DOHH2 (cell line): ENCODE measurements around the gene KCNJ6.

Source experiments
- H3F3A ChIP-seq: fragments of 200-600 bp; sonication (generic), shearing (Covaris generic); 2 replicates; pipeline ENCODE4 v1.6.0; 2016; ENCODE audit warnings: antibody characterized with exemption, mild to moderate bottlenecking; ENCODE audit not compliant: control insufficient read depth, insufficient read depth
- H3K27ac ChIP-seq: fragments of 200-600 bp; sonication (generic); 2 replicates; pipeline ENCODE4 v1.5.1; 2014; ENCODE audit warnings: low read depth, mild to moderate bottlenecking, low read length, moderate library complexity
- H3K27me3 ChIP-seq: fragments of 200-600 bp; sonication (generic); 2 replicates; pipeline ENCODE4 v1.6.1; 2014; ENCODE audit warnings: mild to moderate bottlenecking, low read length, mixed read lengths; ENCODE audit not compliant: control insufficient read depth
- H3K36me3 ChIP-seq: fragments of 200-600 bp; sonication (generic); 2 replicates; pipeline ENCODE4 v1.6.1; 2014; ENCODE audit warnings: mild to moderate bottlenecking, low read length, moderate library complexity, mixed read lengths; ENCODE audit not compliant: control insufficient read depth
- H3K4me1 ChIP-seq: fragments of 200-600 bp; sonication (generic); 2 replicates; pipeline ENCODE4 v1.6.1; 2014; ENCODE audit warnings: mild to moderate bottlenecking, low read length, mixed read lengths; ENCODE audit not compliant: control insufficient read depth
- H3K4me2 ChIP-seq: fragments of 200-600 bp; sonication (generic); 2 replicates; pipeline ENCODE4 v1.6.0; 2014; ENCODE audit warnings: mild to moderate bottlenecking, low read length, moderate library complexity
- H3K4me3 ChIP-seq: fragments of 200-600 bp; sonication (generic); 2 replicates; pipeline ENCODE4 v1.5.1; 2014; ENCODE audit warnings: mild to moderate bottlenecking, low read length, mixed read lengths
- H3K79me2 ChIP-seq: fragments of 200-600 bp; sonication (generic); 2 replicates; pipeline ENCODE4 v1.6.1; 2014; ENCODE audit warnings: mild to moderate bottlenecking, low read length, mixed read lengths; ENCODE audit not compliant: control insufficient read depth
- H3K9me2 ChIP-seq: fragments of 200-600 bp; sonication (generic); replicated peaks from 2 replicates; pipeline ENCODE4 v1.6.1; 2014; ENCODE audit warnings: mild to moderate bottlenecking, low read length, mixed read lengths; ENCODE audit not compliant: control insufficient read depth
- H3K9me3 ChIP-seq: fragments of 200-600 bp; sonication (generic); 2 replicates; pipeline ENCODE4 v1.6.1; 2014; ENCODE audit warnings: antibody characterized with exemption, low read length, mixed read lengths; ENCODE audit not compliant: control insufficient read depth, insufficient read depth
- H4K20me1 ChIP-seq: fragments of 200-600 bp; sonication (generic); 2 replicates; pipeline ENCODE4 v1.6.0; 2014; ENCODE audit warnings: low read depth, mild to moderate bottlenecking, antibody characterized with exemption, low read length, moderate library complexity; ENCODE audit not compliant: control insufficient read depth, insufficient read depth
- CTCF ChIP-seq: fragments of 200-600 bp; sonication (generic); IDR thresholded peaks from one replicate; pipeline ENCODE4 v1.5.1; 2014; ENCODE audit warnings: antibody characterized with exemption, mild to moderate bottlenecking, low read depth, low read length; ENCODE audit not compliant: poor library complexity, severe bottlenecking
- EZH2phosphoT487 ChIP-seq: fragments of 200-600 bp; sonication (generic); IDR thresholded peaks from 2 replicates; pipeline ENCODE4 v1.6.1; 2017; ENCODE audit warnings: borderline replicate concordance, mild to moderate bottlenecking, antibody characterized with exemption, low read length, moderate library complexity, mixed read lengths

The KCNJ6 gene

GRCh38 chr21:37682966-37683365 lies 233.3 kb downstream of the KCNJ6 start:
- H4K20me1 ChIP-seq = no peaks in the 10 kb centered on the region
- H3K9me2 ChIP-seq = no peaks in the 10 kb centered on the region
- TF ChIP-seq CTCF = no peak
- no peak for TF ChIP-seq EZH2phosphoT487
- H3K36me3 ChIP-seq = no peaks in the 10 kb centered on the region
- H3K4me2 ChIP-seq = no peak overlapping the region
- no peak overlapping the region for H3K4me3 ChIP-seq
- H3K79me2 ChIP-seq = no peaks in the 10 kb centered on the region
- H3F3A ChIP-seq = no peaks in the 10 kb centered on the region
- no peaks in the 10 kb centered on the region for H3K9me3 ChIP-seq
- H3K27ac ChIP-seq = no peak overlapping the region
- peaks cover 4% of the 10 kb centered on the region; the same call in 1 of the 2 replicates for H3K27me3 ChIP-seq
- H3K4me1 ChIP-seq = no peaks in the 10 kb centered on the region

GRCh38 chr21:37677006-37677405 lies 239.3 kb downstream of the KCNJ6 start:
- Histone ChIP-seq H3K36me3 (no peaks in the 10 kb centered on the region), H3K4me2 (no peak overlapping the region), H3K9me3 (no peaks in the 10 kb centered on the region), H3K27me3 (peaks cover 19% of the 10 kb centered on the region), H3K79me2 (no peaks in the 10 kb centered on the region), H3K9me2 (no peaks in the 10 kb centered on the region), H3K4me1 (no peaks in the 10 kb centered on the region), H3K27ac (no peak overlapping the region), H4K20me1 (no peaks in the 10 kb centered on the region), H3K4me3 (no peak overlapping the region), H3F3A (no peaks in the 10 kb centered on the region)
- no peak for TF ChIP-seq EZH2phosphoT487
- TF ChIP-seq CTCF = no peak

GRCh38 chr21:37675202-37675801 lies 241.0 kb downstream of the KCNJ6 start:
- H3K4me2 ChIP-seq = no peak overlapping the region
- H3K4me1 ChIP-seq = no peaks in the 10 kb centered on the region
- no peaks in the 10 kb centered on the region for H3K9me3 ChIP-seq
- H3K27me3 ChIP-seq = peaks cover 19% of the 10 kb centered on the region
- H3F3A ChIP-seq = no peaks in the 10 kb centered on the region
- H4K20me1 ChIP-seq = no peaks in the 10 kb centered on the region
- no peaks in the 10 kb centered on the region for H3K9me2 ChIP-seq
- peak; percentile 93 for TF ChIP-seq CTCF
- TF ChIP-seq EZH2phosphoT487 = no peak
- H3K79me2 ChIP-seq = no peaks in the 10 kb centered on the region
- no peak overlapping the region for H3K27ac ChIP-seq
- H3K4me3 ChIP-seq = no peak overlapping the region
- no peaks in the 10 kb centered on the region for H3K36me3 ChIP-seq
